HL-60/S4 (cell line): ENCODE results near the gene THRSP.
"Not testable (repeated sequence)": the region's sequence is repeated elsewhere in the genome, so short reads cannot be mapped to it uniquely, and the experiment has no call there.

ENCODE experiments used
- in situ Hi-C: fragments of 300-500 bp; cut with MboI; formaldehyde crosslinking; loops from 2 replicates; pipeline ENCODE4 v1.14.3; 2022; ENCODE audit warnings: low sequenced_read_pairs

The THRSP gene

GRCh38 chr11:78086521-78087074, 22.9 kb downstream of the THRSP start:
- in situ Hi-C loops = not testable (repeated sequence)

- in situ Hi-C loops = no loop called here
Observed at GRCh38 chr11:78094250-78094649, 30.6 kb downstream of the THRSP start.

- in situ Hi-C loops = no loop called here
Observed at GRCh38 chr11:78097666-78098385, 34.2 kb downstream of the THRSP start.

DNA sequence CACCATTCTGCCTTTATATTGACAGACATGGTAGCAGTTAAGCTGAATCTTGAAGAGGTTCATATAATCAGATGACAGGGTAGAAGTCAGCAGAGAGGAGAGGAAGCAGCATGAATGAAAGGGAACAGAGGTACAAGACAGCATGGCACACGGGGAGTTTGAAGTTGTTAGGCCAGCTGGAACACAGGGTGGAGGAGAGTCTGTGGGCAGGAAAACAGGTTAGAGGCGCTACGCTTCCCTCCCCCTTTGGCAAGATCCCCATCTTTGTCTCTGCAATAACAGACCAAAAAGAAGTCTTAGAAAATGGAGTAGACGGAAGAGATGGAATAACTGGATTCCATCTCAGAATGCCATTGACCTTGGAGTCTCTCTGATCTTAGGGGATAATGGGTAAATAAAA, 36.0 kb downstream of the THRSP start:
- in situ Hi-C loops = no loop called here

DNA sequence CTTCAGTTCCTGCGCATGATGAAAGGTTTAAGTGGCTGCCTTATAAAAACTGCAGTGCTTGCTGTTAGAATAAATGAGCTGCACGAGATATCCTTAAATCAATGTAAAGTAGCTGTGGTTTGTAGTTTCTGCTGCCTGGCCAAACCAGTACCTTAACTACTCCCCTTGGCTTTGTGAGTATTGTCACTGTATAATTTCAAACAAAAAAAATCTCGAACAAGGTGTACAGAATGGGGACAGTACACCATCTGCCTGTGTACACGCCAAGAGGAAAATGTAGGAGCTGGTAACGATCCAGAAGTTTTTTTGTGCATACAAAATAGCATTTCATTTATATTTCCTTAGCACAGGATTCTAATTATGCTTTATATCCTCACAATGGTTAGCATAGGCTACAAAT, 36.6 kb downstream of the THRSP start:
- in situ Hi-C loops = no loop called here

- in situ Hi-C loops = no loop called here
Observed at GRCh38 chr11:78100676-78101472, 37.2 kb downstream of the THRSP start.

GRCh38 chr11:78109081-78110015, 45.7 kb downstream of the THRSP start:
- in situ Hi-C loops = no loop called here

DNA sequence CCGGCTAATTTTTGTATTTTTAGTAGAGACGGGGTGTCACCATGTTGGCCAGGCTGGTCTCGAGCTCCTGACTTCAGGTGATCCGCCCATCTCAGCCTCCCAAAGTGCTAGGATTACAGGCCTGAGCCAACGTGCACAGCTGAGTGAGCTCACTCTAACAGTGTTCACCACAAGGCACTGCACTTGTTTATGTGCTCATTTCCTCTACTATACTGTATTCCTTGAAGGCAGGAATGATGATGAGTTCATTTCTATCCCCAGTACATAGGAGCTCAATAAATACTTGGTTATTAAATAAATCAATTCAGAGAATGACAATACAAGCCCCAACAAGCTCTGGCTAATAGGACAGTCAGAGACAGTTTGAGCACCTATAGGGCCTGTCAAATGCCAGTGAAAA, 46.7 kb downstream of the THRSP start:
- in situ Hi-C loops = no loop called here

GRCh38 chr11:78110830-78111229, 47.2 kb downstream of the THRSP start:
- in situ Hi-C loops = no loop called here

DNA sequence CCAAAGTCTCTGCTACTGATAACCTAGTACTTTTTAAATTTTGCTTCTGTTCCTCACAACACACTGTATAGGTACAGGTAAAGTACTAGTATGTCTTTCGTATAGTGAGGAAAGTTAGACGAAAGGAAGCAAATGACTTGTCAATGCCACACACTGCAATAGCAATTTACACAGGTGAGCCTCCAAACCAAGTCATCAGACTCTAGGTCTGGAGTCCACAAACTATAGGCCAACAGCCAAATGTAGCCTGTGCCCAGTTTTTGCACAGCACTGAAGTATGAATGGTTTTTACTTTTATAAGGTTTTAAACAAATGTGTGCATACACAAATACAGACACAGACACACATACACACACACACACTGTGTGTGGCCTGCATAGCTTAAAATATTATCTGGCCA, 47.6 kb downstream of the THRSP start:
- in situ Hi-C loops = no loop called here

GRCh38 chr11:78112582-78113275, 49.1 kb downstream of the THRSP start:
- in situ Hi-C loops = no loop called here
